K562 (cell line): ENCODE data around the gene PSMB2. TPM values are rescaled to one million over a fixed set of nuclear protein-coding genes. Genes with fewer than 3 reads are reported as not detected.

Source experiments
- ATAC-seq: fragments of 200-7000 bp; cut with Tn5 transposase; 3 replicates; pipeline ENCODE4 v1.9.1; 2020; ENCODE audit warnings: moderate library complexity
- BruUV-seq: library from RNA; stranded (reverse); fragments of 400-500 nt; replicated peaks from 2 replicates; lab custom pipeline; 2021; lab: Mats Ljungman, UMichigan
- CTCF ChIA-PET: fragments of 300-600 bp; formaldehyde crosslinking; extraction: SDS; loops from one replicate; lab custom pipeline; 2021; ENCODE audit warnings: low intra/inter-chr PET ratio; lab: Yijun Ruan, JAX
- POLR2A ChIA-PET: fragments of 300-600, 350-650 bp; sonication (Branson Sonifier 250); formaldehyde crosslinking; extraction: SDS; loops from one replicate; lab custom pipeline; 2021; ENCODE audit warnings: antibody characterized with exemption, inconsistent platforms; lab: Yijun Ruan, JAX
- DNase-seq, 4 experiments: peaks; one replicate each; pipeline versions ENCODE4 v3.0.0 to v3.0.0-alpha.2; 2011 to 2018; ENCODE audit warnings: low spot score in 3 of 4, mixed read lengths in 3 of 4; ENCODE audit errors: extremely low read depth in 1 of 4
- FAIRE-seq: peaks from 2 replicates; lab custom pipeline; 2011; peaks lifted over from hg19 to GRCh38; lab: Jason Lieb, UNC
- H2AFZ ChIP-seq: 2 replicates; pipeline ENCODE4 v1.6.0; 2011; ENCODE audit warnings: low read depth, low read length, control low read depth, inconsistent platforms
- H3K27ac ChIP-seq: fragments of 200-600 bp; 3 replicates; pipeline ENCODE4 v1.8.0; 2011; ENCODE audit warnings: low read depth, mild to moderate bottlenecking, control low read depth, inconsistent platforms, low read length, moderate library complexity, mixed read lengths; ENCODE audit errors: extremely low read depth
- H3K27me3 ChIP-seq, 2 experiments: fragments of 300-600 bp in 1 of 2; 2 replicates in 1 of 2; 3 replicates in 1 of 2; pipeline versions ENCODE4 v1.6.0 to v1.8.0; 2011; ENCODE audit warnings: inconsistent platforms in 2 of 2, low read length in 2 of 2, mild to moderate bottlenecking in 1 of 2, mixed read lengths in 1 of 2, moderate library complexity in 1 of 2; ENCODE audit not compliant: control insufficient read depth in 2 of 2, insufficient read depth in 2 of 2
- H3K36me3 ChIP-seq: fragments of 300-600 bp; 3 replicates; pipeline ENCODE4 v1.8.0; 2011; ENCODE audit warnings: mild to moderate bottlenecking, low read length, inconsistent platforms; ENCODE audit not compliant: control insufficient read depth, insufficient read depth
- H3K4me1 ChIP-seq, 2 experiments: fragments of 200-600 bp in 1 of 2; replicated peaks in 1 of 2; 2 replicates in 1 of 2; 3 replicates in 1 of 2; pipeline versions ENCODE4 v1.5.1 to v1.8.0; 2011; ENCODE audit warnings: inconsistent platforms in 2 of 2, low read length in 2 of 2, mild to moderate bottlenecking in 1 of 2, mixed read lengths in 1 of 2, moderate library complexity in 1 of 2; ENCODE audit not compliant: control insufficient read depth in 2 of 2, insufficient read depth in 2 of 2
- H3K4me2 ChIP-seq: 2 replicates; pipeline ENCODE4 v1.6.1; 2011; ENCODE audit warnings: low read length, control low read depth, inconsistent platforms, mixed read lengths; ENCODE audit not compliant: insufficient read depth
- H3K4me3 ChIP-seq: fragments of 200-600 bp; sonication (generic), shearing (Covaris generic); 2 replicates; pipeline ENCODE4 v1.5.1; 2016; ENCODE audit warnings: control low read depth, inconsistent platforms
- H3K79me2 ChIP-seq: fragments of 200-600 bp; 3 replicates; pipeline ENCODE4 v1.8.0; 2011; ENCODE audit warnings: low read length, inconsistent platforms; ENCODE audit not compliant: control insufficient read depth, insufficient read depth
- H3K9ac ChIP-seq, 2 experiments: 2 replicates each; pipeline versions ENCODE4 v1.6.0 to v1.6.1; 2011; ENCODE audit warnings: low read depth in 2 of 2, low read length in 2 of 2, control low read depth in 1 of 2, inconsistent platforms in 1 of 2, mild to moderate bottlenecking in 1 of 2, mixed read lengths in 1 of 2; ENCODE audit not compliant: insufficient read depth in 1 of 2
- H3K9me1 ChIP-seq: one replicate; pipeline ENCODE4 v1.6.0; 2011; ENCODE audit warnings: inconsistent platforms, mild to moderate bottlenecking, low read length, moderate library complexity; ENCODE audit not compliant: control insufficient read depth, insufficient read depth
- H3K9me3 ChIP-seq: replicated peaks from 2 replicates; pipeline ENCODE4 v1.5.1; 2011; ENCODE audit warnings: low read depth, low read length, inconsistent platforms; ENCODE audit not compliant: control insufficient read depth, insufficient read depth
- H4K20me1 ChIP-seq: replicated peaks from 2 replicates; pipeline ENCODE4 v1.6.1; 2011; ENCODE audit warnings: low read length, inconsistent platforms, mixed read lengths; ENCODE audit not compliant: control insufficient read depth, insufficient read depth
- FOXA1 ChIP-seq: fragments of 450-650 bp; IDR thresholded peaks from 2 replicates; pipeline ENCODE4 v1.6.1; 2016; ENCODE audit warnings: mild to moderate bottlenecking, borderline replicate concordance
- KDM5B ChIP-seq: fragments of 200-600 bp; sonication (generic); IDR thresholded peaks from 2 replicates; pipeline ENCODE4 v1.6.1; 2012; ENCODE audit warnings: low read depth, mild to moderate bottlenecking, moderate library complexity, low read length, control low read depth, inconsistent platforms; ENCODE audit not compliant: insufficient replicate concordance
- PHF20 ChIP-seq: fragments of 450-650 bp; IDR thresholded peaks from 2 replicates; pipeline ENCODE4 v1.6.1; 2018; ENCODE audit not compliant: partially characterized antibody
- SP2 ChIP-seq: IDR thresholded peaks from 2 replicates; pipeline ENCODE4 v1.6.1; 2011; ENCODE audit warnings: mild to moderate bottlenecking, low read depth, low read length, moderate library complexity; ENCODE audit not compliant: poor library complexity, severe bottlenecking; ENCODE audit errors: extremely low read depth
- ZEB2 ChIP-seq: fragments of 450-650 bp; IDR thresholded peaks from 2 replicates; pipeline ENCODE4 v1.6.1; 2016
- ZFPM2 ChIP-seq: fragments of 250-450 bp; sonication (Bioruptor Pico); IDR thresholded peaks from 2 replicates; pipeline ENCODE4 v1.5.1; 2022; ENCODE audit warnings: mild to moderate bottlenecking
- ZNF197 ChIP-seq: fragments of 200-800 bp; sonication (Bioruptor generic); IDR thresholded peaks from 2 replicates; pipeline ENCODE4 v1.6.1; 2016; ENCODE audit warnings: low read depth, missing genetic modification characterization, missing compliant biosample characterization
- ZSCAN29 ChIP-seq: fragments of 450-650 bp; IDR thresholded peaks from 2 replicates; pipeline ENCODE4 v1.6.1; 2017
- WGBS: fragments of 100-300 bp; shearing (Covaris generic); methylation state at CpG from one replicate; pipeline ENCODE4 v1.1.6; 2016; ENCODE audit warnings: low coverage, mixed read lengths; ENCODE audit not compliant: insufficient coverage; ENCODE audit errors: missing lambda C conversion rate; 5-methylcytosine and 5-hydroxymethylcytosine counted together
- in situ Hi-C: fragments of 300-500 bp; cut with MboI; formaldehyde crosslinking; loops from 4 replicates; pipeline ENCODE4 v1.15.0; 2018; ENCODE audit warnings: inconsistent platforms, mixed read lengths
- intact Hi-C: fragments of 100-400 bp; cut with micrococcal nuclease; formaldehyde crosslinking; loops from 2 replicates; pipeline ENCODE4 v1.14.2; 2022
- polyA plus RNA-seq, 8 experiments: library from polyadenylated mRNA; depleted of rRNA in 4 of 8; stranded (reverse) in 5 of 8; unstranded in 3 of 8; fragments of >200 nt; fragmentation: Nextera tagmentation in 2 of 8; fragmentation: Illumina TruSeq in 1 of 8; extraction: Ambion mirVana in 2 of 8; extraction: Trizol in 1 of 8; gene quantifications; 2 replicates each; pipeline versions ENCODE4 v1.2.1 to v1.2.3, GENCODE V29; 2011 to 2014; ENCODE audit warnings: inconsistent platforms in 1 of 8, missing spikeins in 1 of 8
- total RNA-seq, 7 experiments: library from RNA; depleted of rRNA in 6 of 7; stranded (reverse); fragments of >200 nt in 6 of 7; fragmentation: Illumina TruSeq in 2 of 7; extraction: Trizol in 2 of 7; gene quantifications; 2 replicates each; pipeline versions ENCODE4 v1.2.1 to v1.2.3, GENCODE V29; 2011 to 2021; ENCODE audit warnings: low replicate concordance in 1 of 7
- TF ChIP-seq, protein P1 (sequence below), 2 experiments: fragments of 450-650 bp in 1 of 2; sonication (generic) in 1 of 2; formaldehyde crosslinking in 1 of 2; IDR thresholded peaks; 2 replicates each; pipeline versions ENCODE4 v1.7.1 to v1.9.0; 2016 to 2022; ENCODE audit warnings: inconsistent platforms in 1 of 2, mild to moderate bottlenecking in 1 of 2, missing genetic modification reagents in 1 of 2

PSMB2 gene
- total and polyA plus RNA-seq, 9 of the 15 experiments (the other 6 are each of a cell fraction or from before 2014, with no cell fraction given) = 71.7 to 543 (median 165) TPM

GRCh38 chr1:35666216-35666615, 24.9 kb upstream of the PSMB2 start:
- WGBS = 5% methylated on average over 2 of the region's 2 CpGs
- Histone ChIP-seq H3K27me3 (peaks cover 24 to 30% of the 10 kb centered on the region in 2 experiments), H3K27ac (no peak overlapping the region), H3K4me3 (no peak overlapping the region), H3K4me2 (no peak overlapping the region), H3K9me1 (no peaks in the 10 kb centered on the region), H3K36me3 (no peaks in the 10 kb centered on the region), H3K9ac (no peak overlapping the region), H3K9me3 (no peaks in the 10 kb centered on the region), H3K4me1 (peaks cover 0 to 4% of the 10 kb centered on the region in 2 experiments; a peak in 1 of 5 replicates), H3K79me2 (no peaks in the 10 kb centered on the region), H2AFZ (no peak overlapping the region), H4K20me1 (no peaks in the 10 kb centered on the region)
- intact Hi-C loops (no loop called here), in situ Hi-C loops (no loop called here)
- ChIA-PET POLR2A (interaction anchor here (0.8 to 1.7 kb wide), 4 partner anchors 20 to 38 kb away, joined by 3 to 5 read pairs (median 4); no protein-coding TSS in a partner anchor), CTCF (no interaction called here)
- DNase-seq (no peak), ATAC-seq (no peak), FAIRE-seq (no peak)
- TF ChIP-seq KDM5B (no peak), PHF20 (no peak), ZFPM2 (CRISPR knock-in tag) (no peak), FOXA1 (no peak), ZEB2 (no peak), ZNF197 (CRISPR knock-in tag) (no peak), ZSCAN29 (no peak), SP2 (no peak)
- TF ChIP-seq, protein P1, sequence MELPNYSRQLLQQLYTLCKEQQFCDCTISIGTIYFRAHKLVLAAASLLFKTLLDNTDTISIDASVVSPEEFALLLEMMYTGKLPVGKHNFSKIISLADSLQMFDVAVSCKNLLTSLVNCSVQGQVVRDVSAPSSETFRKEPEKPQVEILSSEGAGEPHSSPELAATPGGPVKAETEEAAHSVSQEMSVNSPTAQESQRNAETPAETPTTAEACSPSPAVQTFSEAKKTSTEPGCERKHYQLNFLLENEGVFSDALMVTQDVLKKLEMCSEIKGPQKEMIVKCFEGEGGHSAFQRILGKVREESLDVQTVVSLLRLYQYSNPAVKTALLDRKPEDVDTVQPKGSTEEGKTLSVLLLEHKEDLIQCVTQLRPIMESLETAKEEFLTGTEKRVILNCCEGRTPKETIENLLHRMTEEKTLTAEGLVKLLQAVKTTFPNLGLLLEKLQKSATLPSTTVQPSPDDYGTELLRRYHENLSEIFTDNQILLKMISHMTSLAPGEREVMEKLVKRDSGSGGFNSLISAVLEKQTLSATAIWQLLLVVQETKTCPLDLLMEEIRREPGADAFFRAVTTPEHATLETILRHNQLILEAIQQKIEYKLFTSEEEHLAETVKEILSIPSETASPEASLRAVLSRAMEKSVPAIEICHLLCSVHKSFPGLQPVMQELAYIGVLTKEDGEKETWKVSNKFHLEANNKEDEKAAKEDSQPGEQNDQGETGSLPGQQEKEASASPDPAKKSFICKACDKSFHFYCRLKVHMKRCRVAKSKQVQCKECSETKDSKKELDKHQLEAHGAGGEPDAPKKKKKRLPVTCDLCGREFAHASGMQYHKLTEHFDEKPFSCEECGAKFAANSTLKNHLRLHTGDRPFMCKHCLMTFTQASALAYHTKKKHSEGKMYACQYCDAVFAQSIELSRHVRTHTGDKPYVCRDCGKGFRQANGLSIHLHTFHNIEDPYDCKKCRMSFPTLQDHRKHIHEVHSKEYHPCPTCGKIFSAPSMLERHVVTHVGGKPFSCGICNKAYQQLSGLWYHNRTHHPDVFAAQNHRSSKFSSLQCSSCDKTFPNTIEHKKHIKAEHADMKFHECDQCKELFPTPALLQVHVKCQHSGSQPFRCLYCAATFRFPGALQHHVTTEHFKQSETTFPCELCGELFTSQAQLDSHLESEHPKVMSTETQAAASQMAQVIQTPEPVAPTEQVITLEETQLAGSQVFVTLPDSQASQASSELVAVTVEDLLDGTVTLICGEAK (IDR thresholded peaks at IDR 0.05) = no peak
- TF ChIP-seq, protein P1 (CRISPR knock-in tag; IDR thresholded peaks at IDR 0.05) = no peak
- no TSS peak for BruUV-seq
